MG63 (cell line): ENCODE measurements around the gene ADAP1. TPM values are rescaled to one million over a fixed set of nuclear protein-coding genes. Genes with fewer than 3 reads are reported as not detected.

Source experiments
- DNase-seq: peaks from one replicate; pipeline ENCODE4 v3.0.0-alpha.2; 2020
- H3K27me3 ChIP-seq: fragments of 250-450 bp; sonication (Bioruptor Pico); 2 replicates; pipeline ENCODE4 v1.5.1; 2020; ENCODE audit warnings: mild to moderate bottlenecking, moderate library complexity
- H3K36me3 ChIP-seq: fragments of 250-450 bp; sonication (Bioruptor Pico); 2 replicates; pipeline ENCODE4 v1.5.1; 2020; ENCODE audit warnings: mild to moderate bottlenecking, moderate library complexity
- H3K4me3 ChIP-seq: fragments of 250-450 bp; sonication (Bioruptor Pico); 2 replicates; pipeline ENCODE4 v1.5.1; 2020; ENCODE audit warnings: mild to moderate bottlenecking, moderate library complexity
- H3K9me3 ChIP-seq: fragments of 250-450 bp; sonication (Bioruptor Pico); 2 replicates; pipeline ENCODE4 v1.5.1; 2020; ENCODE audit warnings: mild to moderate bottlenecking, moderate library complexity
- total RNA-seq: library from RNA; depleted of rRNA; stranded (reverse); fragments of >200 nt; shearing (Covaris generic); gene quantifications from 2 replicates; pipeline ENCODE4 v1.2.3, GENCODE V29; 2014; ENCODE audit warnings: low replicate concordance

Gene ADAP1
- total RNA-seq, 1 experiment from 2014 or later: 9.6 TPM

- H3K9me3 ChIP-seq: no peaks in the 10 kb centered on the region
- DNase-seq: no peak
- no peaks in the 10 kb centered on the region for H3K27me3 ChIP-seq
- no peak overlapping the region for H3K4me3 ChIP-seq
- H3K36me3 ChIP-seq: peaks cover 7% of the 10 kb centered on the region; the same call in 1 of the 2 replicates
These were observed 63.6 kb downstream of the ADAP1 start for GRCh38 chr7:890868-891267.

- Histone ChIP-seq H3K9me3 (no peaks in the 10 kb centered on the region), H3K4me3 (no peak overlapping the region), H3K36me3 (peaks cover 7% of the 10 kb centered on the region; the same call in 1 of the 2 replicates), H3K27me3 (no peaks in the 10 kb centered on the region)
- DNase-seq: no peak
These were observed 65.1 kb downstream of the ADAP1 start for GRCh38 chr7:889391-889790.

DNA sequence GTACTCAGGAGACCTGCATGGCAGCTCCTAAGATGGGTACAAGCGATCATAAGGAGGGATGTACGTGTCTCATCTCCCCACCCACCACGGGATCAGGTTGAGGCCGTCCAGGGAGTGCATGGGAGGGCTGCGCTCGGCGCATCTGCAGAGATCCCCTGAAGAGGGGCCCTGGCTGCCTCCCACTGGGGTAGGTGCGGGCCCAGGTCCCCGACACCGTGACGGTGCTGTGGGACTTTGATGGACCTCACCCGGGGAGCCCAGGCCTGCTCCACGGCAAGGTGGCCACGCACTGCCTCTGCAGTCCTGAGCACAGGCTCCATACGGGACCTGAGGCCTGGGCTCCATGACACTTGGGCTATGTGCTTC, 65.5 kb downstream of the ADAP1 start:
- H3K9me3 ChIP-seq: no peaks in the 10 kb centered on the region
- no peaks in the 10 kb centered on the region for H3K27me3 ChIP-seq
- peaks cover 7% of the 10 kb centered on the region; the same call in 1 of the 2 replicates for H3K36me3 ChIP-seq
- H3K4me3 ChIP-seq: no peak overlapping the region
- no peak for DNase-seq

DNA sequence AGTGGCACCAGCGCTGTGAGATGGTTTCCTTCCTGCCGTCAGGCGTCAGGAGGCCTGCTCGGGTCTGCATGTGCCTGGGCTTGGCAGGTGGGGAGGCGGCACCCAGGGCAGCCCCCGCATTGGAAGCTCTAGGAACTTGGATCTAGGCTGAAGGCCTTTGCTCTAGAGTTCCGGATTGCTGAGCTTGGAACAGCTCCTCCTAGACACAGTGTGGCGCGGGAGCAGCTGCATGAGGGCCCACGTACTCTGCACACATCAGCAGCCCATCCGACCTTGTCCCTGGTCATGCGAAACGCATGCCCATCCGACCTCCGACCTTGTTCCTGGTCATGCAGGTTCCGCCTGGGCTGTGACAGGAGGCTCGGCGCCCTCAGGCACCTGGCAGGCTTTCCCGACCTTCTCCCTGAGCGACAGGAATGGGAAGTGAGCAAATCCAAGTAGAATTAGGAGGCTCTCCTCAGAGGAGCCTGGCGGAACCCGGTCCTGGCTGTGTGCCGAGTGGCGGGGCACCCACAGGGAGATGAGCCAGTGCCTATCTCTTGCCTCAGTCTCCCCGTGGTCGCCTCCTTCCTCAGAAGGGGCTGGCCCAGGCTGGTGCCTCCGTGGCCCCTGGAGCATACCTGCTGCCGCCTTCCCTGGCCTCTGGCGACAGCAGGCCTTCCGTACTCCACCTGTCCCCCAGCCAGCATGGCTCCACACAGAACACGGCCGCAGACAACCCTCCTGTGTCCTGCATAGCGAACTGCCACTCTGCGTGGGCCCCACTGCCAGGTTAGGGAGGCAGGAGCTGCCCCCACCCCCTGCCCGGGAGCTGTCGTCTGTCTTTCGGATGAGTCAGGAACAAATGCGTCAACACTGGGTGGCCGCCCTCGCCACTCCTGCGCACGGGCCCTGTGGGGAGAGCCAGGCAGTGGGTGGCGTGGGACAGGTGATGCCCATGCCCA, 66.1 kb downstream of the ADAP1 start:
- H3K9me3 ChIP-seq: no peaks in the 10 kb centered on the region
- no peak for DNase-seq
- H3K27me3 ChIP-seq: no peaks in the 10 kb centered on the region
- no peak overlapping the region for H3K4me3 ChIP-seq
- H3K36me3 ChIP-seq: peaks cover 7% of the 10 kb centered on the region; the same call in 1 of the 2 replicates

- H3K27me3 ChIP-seq: no peaks in the 10 kb centered on the region
- H3K9me3 ChIP-seq: no peaks in the 10 kb centered on the region
- DNase-seq: no peak
- peaks cover 7% of the 10 kb centered on the region; the same call in 1 of the 2 replicates for H3K36me3 ChIP-seq
- H3K4me3 ChIP-seq: no peak overlapping the region
These were observed 67.0 kb downstream of the ADAP1 start for GRCh38 chr7:887488-887820.

- Histone ChIP-seq H3K4me3 (no peak overlapping the region), H3K36me3 (peaks cover 7% of the 10 kb centered on the region; the same call in 1 of the 2 replicates), H3K27me3 (no peaks in the 10 kb centered on the region), H3K9me3 (no peaks in the 10 kb centered on the region)
- no peak for DNase-seq
These were observed 67.6 kb downstream of the ADAP1 start for GRCh38 chr7:886626-887487.

GRCh38 chr7:885893-886625, 68.4 kb downstream of the ADAP1 start:
- no peak for DNase-seq
- no peaks in the 10 kb centered on the region for H3K27me3 ChIP-seq
- H3K36me3 ChIP-seq: peaks cover 7% of the 10 kb centered on the region; the same call in 1 of the 2 replicates
- H3K4me3 ChIP-seq: no peak overlapping the region
- H3K9me3 ChIP-seq: no peaks in the 10 kb centered on the region

- DNase-seq: no peak
- no peak overlapping the region for H3K4me3 ChIP-seq
- peaks cover 2% of the 10 kb centered on the region for H3K36me3 ChIP-seq
- no peaks in the 10 kb centered on the region for H3K27me3 ChIP-seq
- H3K9me3 ChIP-seq: no peaks in the 10 kb centered on the region
These were observed 69.1 kb downstream of the ADAP1 start for GRCh38 chr7:885261-885892.

DNA sequence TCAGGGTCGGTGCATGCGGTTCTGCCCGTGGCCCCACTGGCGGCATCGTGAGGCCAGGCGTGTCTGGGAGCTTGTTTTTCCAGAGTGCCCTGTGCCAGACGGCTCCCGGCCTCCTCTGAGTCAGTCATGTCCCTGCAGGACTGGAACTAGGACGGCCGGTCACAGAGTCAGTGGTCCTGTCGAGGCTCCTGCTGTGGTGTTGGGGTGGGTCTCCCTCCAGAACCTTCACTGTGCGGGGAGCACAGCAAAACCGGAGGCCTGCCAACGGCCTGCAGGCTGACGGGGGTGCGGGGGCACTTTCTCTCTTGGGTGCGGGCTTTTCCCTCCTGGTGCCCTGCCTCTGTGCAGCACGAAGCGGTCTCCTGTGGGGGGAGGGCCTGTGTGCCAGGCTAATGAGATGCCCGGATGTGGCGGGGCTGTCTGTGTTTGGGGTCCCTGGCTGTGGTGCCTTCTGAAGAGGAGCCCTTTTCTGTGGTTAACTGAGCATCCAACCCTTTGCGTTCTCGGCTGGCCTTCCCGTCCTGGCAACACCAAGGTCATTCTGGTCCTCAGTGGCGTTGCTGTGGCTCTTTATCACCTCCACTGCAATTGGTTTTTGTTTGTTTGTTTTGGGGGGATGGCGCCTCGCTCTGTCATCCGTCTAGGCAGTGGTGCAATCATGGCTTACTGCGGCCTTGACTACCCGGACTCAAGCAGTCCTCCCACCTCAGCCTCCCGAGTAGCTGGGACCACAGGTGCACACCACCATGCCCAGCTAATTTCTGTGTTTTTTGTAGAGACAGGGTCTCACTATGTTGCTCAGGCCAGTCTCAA, 70.1 kb downstream of the ADAP1 start:
- Histone ChIP-seq H3K4me3 (no peak overlapping the region), H3K27me3 (no peaks in the 10 kb centered on the region), H3K9me3 (no peaks in the 10 kb centered on the region), H3K36me3 (peaks cover 2% of the 10 kb centered on the region)
- no peak for DNase-seq

DNA sequence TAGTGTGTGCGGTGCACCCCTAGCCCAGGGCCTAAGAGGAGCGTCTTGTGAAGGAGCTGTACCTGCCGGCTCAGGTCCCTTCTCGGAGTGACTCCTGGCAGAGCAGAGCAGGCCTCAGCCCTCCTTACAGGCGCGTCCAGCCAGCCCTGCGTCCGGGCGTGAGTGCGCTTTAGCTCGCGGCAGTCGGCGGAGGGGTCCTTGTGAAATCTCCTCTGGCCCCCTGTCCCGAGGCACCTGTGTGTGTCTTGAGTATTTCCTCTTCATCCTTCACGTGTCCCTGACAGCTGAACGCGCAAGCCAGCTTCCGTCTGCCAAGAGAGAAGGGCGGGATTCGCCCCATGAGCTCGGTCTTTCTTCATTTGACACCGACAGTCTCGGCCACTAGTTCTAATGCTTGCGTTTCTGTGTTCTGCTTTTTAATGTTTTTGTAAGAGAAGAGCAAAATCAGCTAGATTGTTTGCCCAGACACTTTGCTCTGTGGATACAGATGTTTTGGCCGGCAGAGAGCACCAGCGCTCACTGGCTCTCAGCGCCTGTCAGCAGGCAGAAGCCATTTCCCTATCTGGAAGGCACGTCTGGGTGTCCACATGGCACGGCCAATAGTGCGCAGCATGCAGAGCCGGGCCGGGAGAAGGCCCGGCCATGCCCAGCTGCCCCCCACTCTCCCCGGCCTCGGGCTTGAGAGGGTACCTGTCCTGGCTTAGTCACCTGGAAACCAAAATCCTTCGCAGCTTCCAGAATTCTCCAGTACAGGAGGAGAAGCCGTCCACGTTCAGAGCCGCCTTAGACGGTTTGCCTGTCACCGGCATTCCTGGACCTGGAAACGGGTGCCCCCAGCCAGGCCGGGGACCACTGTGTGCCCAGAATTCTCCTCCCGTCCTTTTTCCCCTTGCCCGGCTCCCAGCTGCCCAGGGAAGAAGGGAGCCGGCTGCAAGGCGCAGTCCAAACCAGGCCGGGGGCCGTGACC, 71.1 kb downstream of the ADAP1 start:
- Histone ChIP-seq H3K36me3 (peaks cover 7% of the 10 kb centered on the region), H3K4me3 (no peak overlapping the region), H3K9me3 (no peaks in the 10 kb centered on the region), H3K27me3 (no peaks in the 10 kb centered on the region)
- no peak for DNase-seq

DNA sequence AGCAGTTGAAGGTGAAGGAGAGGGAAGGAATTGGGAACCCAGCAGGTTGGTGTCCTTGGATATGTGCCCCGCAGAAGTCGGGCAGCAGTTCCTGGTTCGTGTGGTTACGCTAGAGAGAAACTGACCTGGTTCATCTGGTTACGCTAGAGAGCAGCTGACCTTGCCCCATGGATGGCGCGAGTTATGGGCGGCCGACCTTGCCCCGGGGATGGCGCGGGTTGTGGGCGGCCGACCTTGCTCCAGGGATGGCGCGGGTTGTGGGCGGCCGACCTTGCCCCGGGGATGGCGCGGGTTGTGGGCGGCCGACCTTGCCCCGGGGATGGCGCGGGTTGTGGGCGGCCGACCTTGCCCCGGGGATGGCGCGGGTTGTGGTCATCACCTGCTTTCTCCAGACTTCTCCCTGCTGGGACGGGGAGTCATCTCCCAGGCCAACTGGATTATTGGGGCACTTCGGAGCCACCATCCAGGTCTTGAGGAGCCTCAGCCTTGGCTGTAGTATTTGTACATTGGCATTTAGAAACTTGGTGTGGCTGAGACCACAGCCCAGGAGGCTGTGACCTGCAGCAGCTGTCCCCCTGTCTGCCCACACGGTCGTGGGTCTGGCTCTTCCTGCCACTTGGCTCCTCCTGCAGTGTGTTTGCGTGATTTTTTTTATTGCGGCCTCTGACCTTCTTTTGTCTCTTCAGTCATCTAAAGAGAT, 72.0 kb downstream of the ADAP1 start:
- Histone ChIP-seq H3K4me3 (no peak overlapping the region), H3K9me3 (no peaks in the 10 kb centered on the region), H3K27me3 (no peaks in the 10 kb centered on the region), H3K36me3 (peaks cover 9% of the 10 kb centered on the region)
- no peak for DNase-seq

GRCh38 chr7:881441-882234, 72.8 kb downstream of the ADAP1 start:
- Histone ChIP-seq H3K27me3 (no peaks in the 10 kb centered on the region), H3K4me3 (no peak overlapping the region), H3K36me3 (peaks cover 9% of the 10 kb centered on the region), H3K9me3 (no peaks in the 10 kb centered on the region)
- DNase-seq: no peak

- Histone ChIP-seq H3K36me3 (peaks cover 15% of the 10 kb centered on the region), H3K9me3 (no peaks in the 10 kb centered on the region), H3K4me3 (no peak overlapping the region), H3K27me3 (no peaks in the 10 kb centered on the region)
- no peak for DNase-seq
These were observed 74.0 kb downstream of the ADAP1 start for GRCh38 chr7:880450-880849.
